Central memory CD4-positive, alpha-beta T cell (primary cell): ENCODE results near the gene GBF1.

ENCODE experiments used
- DNase-seq: peaks from one replicate; pipeline ENCODE4 v3.0.0; 2022

GBF1 gene

GRCh38 chr10:102423372-102423968 lies 178.1 kb downstream of the GBF1 start:
- no peak for DNase-seq

- DNase-seq, result no peak
Observed at GRCh38 chr10:102424145-102424544, 178.8 kb downstream of the GBF1 start.

GRCh38 chr10:102424916-102425315 lies 179.6 kb downstream of the GBF1 start:
- no peak for DNase-seq

GRCh38 chr10:102425444-102425843 lies 180.1 kb downstream of the GBF1 start:
- no peak for DNase-seq

GRCh38 chr10:102426803-102427287 lies 181.5 kb downstream of the GBF1 start:
- no peak for DNase-seq

- no peak for DNase-seq
Observed at GRCh38 chr10:102429468-102429867, 184.1 kb downstream of the GBF1 start.

GRCh38 chr10:102431452-102432124 lies 186.3 kb downstream of the GBF1 start:
- no peak for DNase-seq
